ENCODE results near the gene KRT4.
"Not testable (repeated sequence)": the region's sequence is repeated elsewhere in the genome, so short reads cannot be mapped to it uniquely, and the experiment has no call there.

Gene KRT4

DNA sequence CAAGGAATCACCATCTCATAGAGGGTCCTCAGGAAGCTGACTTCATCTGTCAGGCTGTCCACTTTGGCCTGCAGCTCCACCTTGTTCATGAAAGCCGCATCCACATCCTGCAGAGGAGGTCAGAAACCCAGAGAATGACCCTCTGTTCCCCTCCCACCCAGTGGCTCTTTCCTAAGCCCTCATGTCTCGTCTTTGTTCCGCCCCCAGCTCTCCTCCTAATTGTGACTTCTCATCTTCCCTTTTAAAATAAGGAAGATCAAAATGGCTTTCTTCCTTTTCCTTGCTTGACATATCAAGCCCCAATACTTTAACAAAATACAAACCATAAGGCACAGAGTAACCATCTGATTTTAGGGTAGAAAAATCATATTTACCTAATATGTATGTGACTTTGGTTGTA is 41.1 kb downstream of the KRT4 start:
- DNase-seq (ENCODE audit: low read depth, low spot score): no peak

DNA sequence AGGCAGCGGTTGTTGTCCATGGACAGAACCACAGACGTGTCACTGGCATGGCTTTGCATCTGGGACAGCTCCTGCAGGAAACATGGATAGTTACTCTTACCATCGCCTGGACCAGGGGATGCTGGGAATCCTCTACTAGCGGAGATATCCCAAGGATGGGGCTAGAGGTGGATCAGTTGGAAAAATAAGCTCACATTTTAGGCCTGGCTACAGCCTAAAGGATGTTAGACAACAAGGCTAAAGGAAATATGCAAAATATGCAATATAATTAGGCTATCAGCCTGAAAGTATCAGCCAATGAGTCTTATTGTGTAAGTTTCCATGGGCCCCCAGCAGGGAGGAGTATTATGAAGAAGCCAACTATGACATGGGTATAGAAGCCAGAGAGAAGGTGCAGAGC is 41.7 kb downstream of the KRT4 start:
- no peak for DNase-seq (ENCODE audit: low read depth, low spot score)

DNA sequence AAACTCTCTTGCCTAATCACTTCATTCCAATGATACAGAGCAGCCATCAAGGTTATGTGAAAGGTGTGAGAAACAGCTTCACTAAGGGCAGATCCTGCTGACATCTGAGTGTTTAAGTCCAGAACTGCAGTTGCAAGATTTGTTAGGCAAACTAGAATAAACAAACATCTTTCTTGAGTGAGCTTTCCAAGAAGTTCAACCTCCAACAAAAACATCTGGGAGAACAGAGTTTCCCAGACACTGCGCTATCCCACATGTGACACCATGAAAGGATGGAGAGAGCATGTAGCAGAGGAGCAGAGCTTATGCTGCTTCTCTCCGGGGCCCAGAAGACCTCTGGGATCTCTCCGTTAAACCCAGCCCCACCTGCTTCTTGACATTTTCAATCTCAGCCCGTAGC is 42.4 kb downstream of the KRT4 start:
- DNase-seq (ENCODE audit: low read depth, low spot score): no peak

DNA sequence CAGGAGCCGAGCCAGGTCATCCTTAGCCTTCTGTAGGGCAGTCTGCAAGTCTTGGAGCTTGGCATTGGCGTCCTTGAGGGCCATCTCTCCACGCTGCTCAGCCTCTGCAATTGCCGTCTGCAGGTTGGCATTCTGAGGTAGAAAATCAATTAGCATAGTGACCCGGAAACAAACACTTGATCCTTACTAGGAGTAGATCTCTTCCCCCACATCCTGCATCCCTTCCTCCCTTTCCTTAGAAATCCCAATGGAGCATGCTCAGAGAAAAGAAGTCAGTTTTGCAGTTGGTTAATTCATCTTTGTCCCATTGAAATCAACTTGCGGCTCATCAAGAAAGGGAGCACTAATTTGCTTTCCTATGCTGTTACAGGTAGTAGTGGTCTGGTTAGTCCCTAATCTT is 42.8 kb downstream of the KRT4 start:
- no peak for DNase-seq (ENCODE audit: low read depth, low spot score)

DNA sequence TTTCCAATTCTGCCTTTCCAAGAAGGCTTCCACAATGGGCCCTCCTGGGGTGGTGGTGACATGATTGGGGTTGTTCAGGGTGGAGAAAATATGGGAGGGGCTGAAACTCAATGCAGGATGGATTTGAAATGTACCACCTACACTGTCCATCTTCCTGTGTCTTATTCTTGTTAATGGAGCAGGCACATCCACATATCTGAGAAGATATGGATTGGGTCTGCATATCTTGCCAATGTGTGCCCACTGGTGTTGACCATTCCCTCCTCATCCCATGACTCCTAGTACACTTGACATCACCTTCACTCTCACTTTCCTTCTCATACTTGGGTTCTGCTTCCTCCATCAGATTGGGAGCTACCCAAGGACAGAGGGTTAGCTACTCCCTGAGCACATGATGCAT is 44.0 kb downstream of the KRT4 start:
- no peak for DNase-seq (ENCODE audit: low read depth, low spot score)

DNA sequence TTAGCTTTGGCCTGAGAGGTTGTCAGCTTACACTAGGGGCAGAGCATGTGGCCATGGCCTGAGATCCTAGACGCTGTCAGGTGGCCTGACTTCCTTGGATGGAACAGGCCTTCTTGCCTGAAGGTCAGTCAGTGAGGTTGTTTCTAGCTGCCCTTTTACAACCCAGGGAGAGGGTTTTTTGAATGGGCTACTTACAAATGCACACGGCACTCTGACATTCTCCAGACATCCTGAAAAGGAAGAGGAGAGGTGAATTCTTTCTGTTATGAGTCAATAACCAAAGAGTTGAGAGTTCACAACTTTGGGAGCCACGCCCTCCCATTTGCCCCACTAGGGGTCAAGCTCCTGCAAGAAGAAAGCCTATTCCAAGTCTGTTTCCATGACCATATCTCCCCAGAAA is 44.6 kb downstream of the KRT4 start:
- DNase-seq (ENCODE audit: low read depth, low spot score): no peak

DNA sequence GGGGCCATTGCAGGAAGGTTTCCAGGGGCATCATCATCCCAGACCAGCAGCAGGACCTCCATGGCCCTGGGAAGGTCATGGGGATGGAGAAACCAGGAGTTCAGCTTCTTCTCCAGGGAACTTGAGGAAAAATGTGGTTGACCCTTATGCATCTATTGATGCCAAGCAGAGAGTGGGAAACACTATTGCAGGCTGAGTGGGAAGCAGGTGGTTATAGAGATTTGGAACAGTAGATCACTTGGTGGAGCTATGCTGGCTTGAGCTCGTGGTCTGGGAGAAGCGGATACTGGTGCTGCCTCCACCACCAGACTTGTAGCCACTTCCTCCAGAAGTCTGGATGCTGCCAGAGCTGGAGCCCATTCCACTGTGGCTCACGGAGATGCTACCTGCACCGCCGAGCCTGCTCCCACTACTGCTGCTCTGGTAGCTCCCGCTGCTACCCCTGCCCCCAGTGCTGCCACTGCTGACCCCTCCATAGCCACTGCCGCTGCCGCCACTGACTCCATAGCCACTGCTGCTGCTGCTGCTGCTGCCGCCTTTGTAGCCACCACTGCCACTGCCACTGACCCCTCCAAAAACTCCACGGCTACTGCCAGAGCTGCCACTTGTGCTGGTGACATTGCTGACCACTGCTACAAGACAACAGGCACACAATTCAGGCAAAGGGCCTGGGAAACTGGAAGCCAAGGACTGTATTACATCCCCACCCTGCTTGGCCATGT is 45.3 kb downstream of the KRT4 start:
- no peak for DNase-seq (ENCODE audit: low read depth, low spot score)

DNA sequence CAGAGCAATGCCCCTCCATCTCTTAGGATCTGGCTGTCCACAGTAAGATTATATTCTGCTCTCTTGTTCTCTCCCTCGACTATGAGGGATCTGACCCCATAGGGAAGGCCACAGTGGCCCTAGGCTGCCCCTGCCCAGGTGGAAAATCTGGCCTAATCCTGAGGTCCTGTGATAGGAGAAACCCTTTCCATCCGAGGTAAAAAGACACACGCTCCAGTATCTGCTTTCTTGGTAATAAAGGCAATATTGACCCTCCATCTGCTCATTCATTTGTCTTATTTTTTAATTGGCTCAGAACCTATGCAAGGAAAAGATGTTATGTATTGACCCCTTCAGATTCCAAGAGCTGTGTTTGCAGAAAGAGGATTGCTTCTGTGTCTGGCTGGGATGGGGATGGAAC is 46.5 kb downstream of the KRT4 start:
- DNase-seq (ENCODE audit: low read depth, low spot score): no peak

DNA sequence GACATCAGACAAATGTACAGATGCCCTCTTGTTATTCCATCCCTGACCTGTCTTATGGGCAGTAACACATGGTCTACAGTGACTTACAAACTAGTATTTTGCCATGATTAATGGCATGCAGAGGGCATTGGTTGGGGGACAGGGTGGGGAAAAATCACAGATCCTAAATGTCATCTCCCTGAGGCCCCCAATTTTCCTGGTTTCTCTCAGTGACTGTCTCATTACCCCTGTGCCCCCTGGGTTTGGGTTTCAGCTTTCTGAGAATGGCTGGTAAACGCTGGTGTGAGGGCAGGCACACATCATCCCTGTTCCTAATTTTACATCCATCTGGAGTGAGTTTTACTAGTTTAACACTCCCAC is 46.9 kb downstream of the KRT4 start:
- DNase-seq (ENCODE audit: low read depth, low spot score): no peak

DNA sequence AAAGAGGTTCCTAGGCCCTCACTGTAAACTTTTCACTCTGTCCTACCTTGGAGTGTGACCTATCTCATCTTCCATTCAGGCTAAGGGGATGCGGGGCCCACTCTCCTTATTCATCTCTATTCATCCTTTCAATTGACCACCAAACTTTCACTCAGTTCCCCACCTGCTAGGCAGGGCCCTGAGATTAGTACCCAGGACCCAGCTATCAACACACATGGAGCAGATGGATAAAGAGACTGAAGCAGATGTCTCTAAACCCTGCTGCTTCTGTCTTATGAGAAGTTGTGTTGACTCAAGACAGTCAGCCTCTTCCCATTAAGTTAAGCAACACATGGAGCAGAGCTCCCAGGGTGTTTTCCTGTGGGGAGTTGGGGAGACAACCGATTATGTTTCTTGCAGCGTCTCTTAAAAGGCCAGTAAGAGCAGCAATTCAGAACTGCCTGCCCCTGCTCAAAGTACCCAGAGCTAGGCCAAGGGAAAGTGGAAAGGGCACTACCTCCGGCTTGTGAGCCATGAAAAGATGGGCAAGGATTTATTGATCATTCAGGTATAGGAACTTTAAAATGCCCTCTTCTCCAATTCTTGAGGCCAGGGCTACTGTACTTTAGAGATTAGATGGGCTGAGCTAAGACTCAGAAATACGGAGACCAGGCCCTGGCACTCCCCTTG is 47.4 kb downstream of the KRT4 start:
- no peak for DNase-seq (ENCODE audit: low read depth, low spot score)

DNA sequence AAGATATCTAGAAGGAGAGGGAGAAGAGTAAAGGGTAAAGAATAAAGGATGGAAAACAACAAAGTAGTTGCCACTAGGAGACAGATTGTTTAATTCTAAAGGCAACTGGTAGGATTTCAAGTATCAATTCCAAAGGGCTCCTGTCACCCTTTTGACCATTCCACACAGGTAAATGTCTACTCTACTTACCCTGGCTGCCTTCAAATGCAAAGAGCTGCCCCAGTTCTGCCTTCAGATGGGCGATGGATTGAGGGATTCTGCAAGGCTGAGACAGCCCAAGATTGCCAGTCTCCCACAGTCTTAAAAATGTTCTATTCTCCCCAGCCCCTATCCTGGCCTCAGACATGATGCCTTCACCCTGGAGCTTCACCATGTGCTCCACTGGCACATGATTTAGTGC is 48.2 kb downstream of the KRT4 start:
- no peak for DNase-seq (ENCODE audit: low read depth, low spot score)

DNA sequence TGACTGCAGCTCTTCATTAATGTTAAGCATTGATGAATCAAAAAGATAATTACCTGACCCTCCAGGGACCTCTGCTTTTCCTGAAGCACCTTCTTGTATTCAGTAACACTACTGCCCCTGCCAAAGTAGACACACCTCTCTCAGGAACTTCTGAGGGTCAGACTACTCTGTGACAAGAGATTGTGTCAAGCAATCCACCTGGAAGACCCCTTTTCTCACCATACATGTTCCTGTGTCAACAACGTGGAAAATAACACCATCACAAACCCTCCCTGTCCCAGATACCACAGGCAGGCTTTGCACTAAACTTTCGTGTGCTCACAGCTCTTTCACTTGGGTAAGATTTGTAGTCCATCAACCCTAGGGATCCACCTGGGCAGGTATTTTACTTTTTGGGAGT is 49.9 kb downstream of the KRT4 start:
- no peak for DNase-seq (ENCODE audit: low read depth, low spot score)

DNA sequence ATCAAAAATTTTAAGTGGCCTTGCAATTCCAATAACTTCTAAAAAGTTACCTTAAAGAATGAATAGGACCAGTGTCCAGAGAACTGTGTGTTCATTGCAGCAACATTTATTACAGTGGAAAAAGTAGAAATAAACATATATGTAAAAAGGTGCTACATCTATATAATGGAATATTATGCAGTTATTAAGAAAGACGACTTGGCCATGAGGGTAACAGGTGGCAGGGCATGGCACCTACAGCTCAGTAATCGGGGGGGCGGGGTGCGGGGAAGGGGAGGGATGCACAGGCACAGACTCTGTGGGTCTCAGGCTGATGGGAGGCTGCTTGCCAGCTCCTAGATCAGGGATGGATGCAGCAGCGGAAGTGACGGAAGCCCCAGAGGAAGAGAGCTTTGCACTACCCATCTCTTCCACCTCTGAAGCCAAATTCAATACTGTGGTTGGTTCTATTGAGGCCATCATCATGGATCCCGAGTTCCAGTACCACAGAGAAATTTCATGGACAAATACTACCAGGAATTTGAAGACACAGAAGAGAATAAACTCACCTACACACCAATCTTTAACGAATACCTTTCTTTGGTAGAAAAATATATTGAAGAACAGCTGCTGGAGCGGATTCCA is 50.8 kb downstream of the KRT4 start:
- DNase-seq (ENCODE audit: low read depth, low spot score): no peak

DNA sequence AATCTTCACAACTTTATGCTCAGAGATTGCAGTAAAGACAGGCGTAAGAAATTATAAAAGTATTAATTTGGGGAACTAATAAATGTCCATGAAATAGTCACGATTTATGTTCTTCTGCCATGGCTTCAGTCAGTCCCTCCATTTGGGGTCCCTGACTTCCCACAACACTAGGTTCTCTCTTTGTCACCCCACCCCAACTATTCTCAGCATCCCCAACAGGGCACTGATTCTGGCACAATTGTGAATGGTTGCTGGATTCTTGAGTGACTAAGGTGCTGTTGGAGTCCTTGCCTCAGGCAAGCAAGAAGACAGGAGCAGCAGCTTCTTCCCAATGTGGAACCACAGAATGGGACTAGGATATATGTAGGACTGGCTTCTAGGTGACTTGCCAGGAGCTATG is 52.1 kb downstream of the KRT4 start:
- DNase-seq (ENCODE audit: low read depth, low spot score): no peak

DNA sequence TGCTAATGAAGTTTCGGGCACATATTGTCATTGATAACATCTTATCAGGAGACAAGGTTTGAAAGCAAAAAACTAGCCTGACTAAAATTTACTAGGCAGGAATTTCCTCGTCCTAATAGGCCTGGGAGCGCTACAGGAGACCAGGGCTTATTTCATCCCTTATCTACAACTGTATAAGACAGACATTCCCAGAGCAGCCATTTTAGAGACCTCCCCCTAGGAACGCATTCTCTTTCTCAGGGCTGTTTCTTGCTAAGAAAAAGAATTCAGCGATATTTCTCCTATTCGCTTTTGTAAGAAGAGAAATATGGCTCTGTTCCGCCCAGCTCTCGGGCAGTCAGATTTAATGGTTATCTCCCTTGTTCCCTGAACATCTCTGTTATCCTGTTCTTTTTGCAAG is 52.7 kb downstream of the KRT4 start:
- DNase-seq (ENCODE audit: low read depth, low spot score): not testable (repeated sequence)

DNA sequence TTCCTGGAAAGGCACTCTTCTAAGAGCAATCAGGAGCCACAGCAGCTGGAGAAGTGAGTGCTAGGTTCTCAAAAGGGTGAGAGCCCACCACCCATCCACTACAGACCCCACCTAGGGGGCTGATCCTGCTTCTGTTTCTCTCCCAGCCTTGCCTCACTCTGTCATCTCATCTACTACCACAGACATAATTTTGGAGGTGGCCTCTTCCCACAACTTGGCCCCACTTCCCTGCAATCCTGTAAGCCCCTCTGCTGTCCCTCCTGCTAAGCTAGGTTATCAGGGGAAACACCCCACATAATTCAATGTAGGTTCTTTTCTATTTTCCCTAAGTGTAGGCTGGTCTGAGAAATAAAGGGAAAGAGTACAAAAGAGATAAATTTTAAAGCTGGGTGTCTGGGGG is 53.3 kb downstream of the KRT4 start:
- DNase-seq (ENCODE audit: low read depth, low spot score): no peak

DNA sequence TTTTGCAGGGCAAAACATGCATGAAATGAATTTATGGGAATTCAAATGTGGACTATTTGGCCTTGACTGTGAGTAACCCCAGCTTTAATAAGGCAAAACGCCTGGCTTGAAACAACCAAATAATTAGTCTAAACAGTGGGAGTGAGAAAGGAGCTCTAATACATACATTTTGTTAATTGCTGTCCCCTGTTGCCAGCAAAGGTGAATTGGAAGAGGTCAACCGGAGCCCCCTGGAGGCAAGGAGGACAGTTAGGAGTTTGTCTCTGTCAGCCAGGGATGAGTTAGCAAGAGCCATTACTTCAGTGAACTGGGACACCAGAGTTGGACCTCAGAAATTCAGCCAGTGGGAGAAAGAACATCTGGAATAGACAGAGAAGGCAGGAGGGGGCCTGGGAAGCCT is 54.2 kb downstream of the KRT4 start:
- DNase-seq (ENCODE audit: low read depth, low spot score): no peak

DNA sequence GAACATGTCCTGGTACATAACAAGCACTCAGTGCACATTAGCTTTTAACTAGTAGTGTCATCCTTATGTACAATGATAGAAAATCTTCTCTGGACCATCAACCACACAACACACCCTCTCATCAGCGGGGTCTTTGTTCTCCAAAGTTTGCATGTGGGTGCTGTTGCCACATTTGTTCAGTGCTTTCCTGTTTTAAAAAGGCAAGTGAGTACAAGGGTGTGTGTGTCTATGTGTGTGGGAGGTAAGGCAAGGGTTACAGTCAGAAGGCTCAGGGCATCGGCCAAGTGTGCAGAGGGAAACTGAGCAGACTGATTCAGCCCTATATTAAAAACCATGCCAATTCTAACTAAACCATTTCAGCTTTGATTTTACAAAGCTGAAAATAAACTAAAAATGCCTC is 54.7 kb downstream of the KRT4 start:
- no peak for DNase-seq (ENCODE audit: low read depth, low spot score)

DNA sequence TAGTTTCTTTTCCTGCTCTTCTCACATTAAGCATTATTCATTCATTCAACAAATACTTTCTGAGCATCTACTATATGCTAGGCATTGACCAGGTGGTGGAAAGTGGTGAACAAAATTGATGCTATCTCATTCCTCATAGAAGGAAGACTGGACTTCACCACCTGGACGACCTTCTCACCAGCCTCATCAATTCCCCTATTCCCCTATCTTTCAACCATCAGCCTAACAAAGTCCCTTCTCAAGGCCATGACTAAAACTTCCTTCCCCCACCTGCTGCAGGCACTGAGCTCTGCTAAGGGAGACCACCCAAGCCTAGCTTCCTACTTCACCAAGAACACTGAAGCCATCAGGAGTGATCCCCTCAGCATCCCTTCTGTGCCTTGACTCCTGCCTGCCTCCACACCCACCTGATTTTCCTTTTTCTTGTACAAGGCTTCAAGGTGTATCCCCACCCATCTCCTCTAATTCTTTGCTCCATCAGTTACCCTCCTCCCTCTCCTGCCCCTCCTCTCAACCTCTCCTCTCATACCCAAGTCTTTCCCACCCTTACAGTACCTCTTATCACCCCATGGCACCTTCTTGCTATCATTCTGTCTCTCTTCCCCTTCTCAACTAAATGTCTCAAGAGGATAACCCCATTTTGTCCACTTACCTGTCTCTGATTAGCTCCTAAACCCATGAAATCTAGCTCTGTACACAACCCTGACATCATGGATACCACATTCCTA is 56.3 kb downstream of the KRT4 start:
- DNase-seq (ENCODE audit: low read depth, low spot score): no peak
